SK-N-SH (cell line): ENCODE data around the gene CHMP1A.

Experiments used
- CTCF ChIP-seq: fragments of 200-600 bp; sonication (generic); IDR thresholded peaks from 2 replicates; pipeline ENCODE4 v1.6.1; 2017; ENCODE audit warnings: antibody characterized with exemption, mild to moderate bottlenecking, moderate library complexity
- POLR2AphosphoS5 ChIP-seq: IDR thresholded peaks from 2 replicates; pipeline ENCODE4 v1.6.1; 2012; ENCODE audit warnings: low read depth, low read length
- RAD21 ChIP-seq: IDR thresholded peaks from 2 replicates; pipeline ENCODE4 v1.6.1; 2012; ENCODE audit warnings: mild to moderate bottlenecking, low read length
- SMC3 ChIP-seq: IDR thresholded peaks from 2 replicates; pipeline ENCODE4 v1.6.1; 2012; ENCODE audit warnings: low read depth, low read length, improper control_type of control experiment
- TEAD4 ChIP-seq: IDR thresholded peaks from 2 replicates; pipeline ENCODE4 v1.4.0; 2012; ENCODE audit warnings: mild to moderate bottlenecking, borderline replicate concordance; ENCODE audit not compliant: insufficient read depth

GRCh38 chr16:89615596-89616090 is 41.9 kb downstream of the CHMP1A start:
- TF ChIP-seq TEAD4 (no peak), SMC3 (peak; percentile 54), POLR2AphosphoS5 (no peak), RAD21 (peak; percentile 40), CTCF (peak; percentile 83)
